AML-193 (cell line): ENCODE data around the gene FAM124B.
"Not testable (repeated sequence)": the region's sequence is repeated elsewhere in the genome, so short reads cannot be mapped to it uniquely, and the experiment has no call there.

Source experiments
- DNase-seq, 2 experiments: peaks; one replicate each; lab custom pipeline; 2025; lab: John Stamatoyannopoulos, UW

Gene FAM124B

DNA sequence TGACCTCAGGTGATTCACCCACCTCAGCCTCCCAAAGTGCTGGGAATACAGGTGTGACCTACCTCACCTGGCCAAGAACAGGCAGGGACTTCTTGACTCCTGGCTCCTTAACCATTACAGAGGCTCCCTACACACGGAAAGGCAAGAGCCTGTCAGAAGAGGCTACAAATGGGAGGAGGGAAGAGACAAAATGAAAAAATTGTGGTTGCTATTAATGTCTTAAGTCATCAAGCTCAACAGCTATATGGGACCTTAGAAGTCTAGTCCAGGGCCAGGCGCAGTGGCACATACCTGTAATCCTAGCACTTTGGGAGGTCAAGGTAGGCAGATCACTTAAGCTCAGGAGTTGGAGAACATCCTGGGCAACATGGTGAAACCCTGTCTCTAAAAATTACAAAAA, 11.5 kb upstream of the FAM124B start:
- no peak for DNase-seq

DNA sequence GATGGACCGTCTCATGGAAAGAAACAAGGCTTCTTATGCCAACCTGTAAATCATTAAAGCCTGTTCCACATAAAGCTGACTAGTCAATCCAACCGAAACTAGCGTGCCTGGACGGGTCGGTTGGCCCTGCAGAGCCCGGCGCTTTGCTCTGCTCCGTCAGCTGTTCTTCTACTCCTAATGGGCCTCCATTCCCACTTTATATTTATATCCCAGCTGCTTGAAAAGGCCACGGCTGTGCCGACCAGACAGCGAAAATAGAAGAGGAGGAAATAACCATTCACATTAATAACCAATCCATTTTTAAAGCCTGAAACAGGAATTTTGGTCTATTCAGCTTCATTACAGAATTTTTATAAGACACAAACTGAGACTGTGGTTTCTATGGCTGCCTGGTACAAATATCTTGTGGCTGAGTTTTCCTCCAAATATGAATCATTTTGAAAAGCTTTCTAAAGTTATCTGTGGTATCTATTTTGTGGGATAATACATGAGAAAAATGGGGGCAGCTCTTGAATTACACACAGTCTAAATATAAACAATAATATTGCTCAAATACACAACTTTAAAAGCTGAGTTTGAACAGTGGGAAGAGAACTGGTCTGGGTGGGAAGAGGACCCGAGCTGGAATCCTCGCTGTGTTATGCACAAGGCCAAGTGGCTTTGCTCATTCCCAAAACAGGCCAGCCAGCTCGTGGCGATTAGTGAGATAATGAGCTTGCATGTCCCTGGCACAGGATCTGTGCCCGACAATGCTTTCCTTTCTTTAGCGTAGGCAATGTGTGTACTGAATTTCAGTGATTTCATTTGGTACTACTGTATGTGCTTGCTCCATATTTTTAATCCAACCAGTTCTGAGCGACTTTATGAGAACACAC, 10.5 kb upstream of the FAM124B start:
- no peak for DNase-seq

DNA sequence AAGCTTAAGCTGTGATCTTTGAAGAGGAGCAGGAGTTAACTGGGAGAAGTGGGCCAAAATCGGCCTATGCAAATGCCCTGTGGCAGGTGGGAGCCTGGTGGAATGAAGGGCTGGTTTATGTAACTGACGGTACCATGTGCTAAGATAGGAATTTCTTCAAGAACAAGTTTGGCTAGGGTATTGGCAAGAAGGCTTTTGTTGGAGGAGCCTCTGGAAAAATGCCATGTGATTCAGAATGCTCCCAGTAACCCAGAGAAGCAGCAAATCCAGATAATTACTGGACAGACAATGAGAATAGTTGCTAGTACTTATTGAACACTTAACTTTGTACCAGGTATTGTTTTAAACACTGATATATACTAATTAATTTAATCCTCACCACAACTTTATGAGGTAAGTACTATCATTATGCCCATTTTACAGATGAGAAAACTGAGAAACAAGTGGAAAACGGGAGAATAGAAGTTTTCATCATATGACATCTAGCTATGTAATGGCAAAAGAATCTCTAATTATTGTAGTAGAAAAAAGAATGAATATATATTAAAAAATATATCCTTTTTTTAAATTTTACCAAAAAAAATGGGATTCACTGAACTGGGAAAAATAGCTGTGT, 9.1 kb upstream of the FAM124B start:
- no peak for DNase-seq

DNA sequence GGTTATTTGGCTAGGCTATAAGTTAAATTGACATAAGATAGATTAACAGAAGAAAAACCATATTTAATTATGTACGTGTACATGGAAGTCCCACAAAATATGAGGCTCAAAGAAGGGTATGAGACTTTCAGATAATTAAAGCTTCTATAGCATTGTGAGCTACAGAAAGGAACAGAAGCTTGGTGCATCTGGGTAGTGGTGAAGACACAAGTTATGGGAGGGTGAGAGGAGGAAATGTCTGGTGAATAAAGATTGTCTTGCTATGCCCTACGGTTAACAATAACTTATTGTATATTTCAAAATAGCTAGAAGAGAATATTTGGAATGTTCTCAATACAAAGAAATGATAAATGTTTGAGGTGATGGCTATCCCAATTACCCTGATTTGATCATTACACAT, 6.8 kb upstream of the FAM124B start:
- no peak for DNase-seq

DNA sequence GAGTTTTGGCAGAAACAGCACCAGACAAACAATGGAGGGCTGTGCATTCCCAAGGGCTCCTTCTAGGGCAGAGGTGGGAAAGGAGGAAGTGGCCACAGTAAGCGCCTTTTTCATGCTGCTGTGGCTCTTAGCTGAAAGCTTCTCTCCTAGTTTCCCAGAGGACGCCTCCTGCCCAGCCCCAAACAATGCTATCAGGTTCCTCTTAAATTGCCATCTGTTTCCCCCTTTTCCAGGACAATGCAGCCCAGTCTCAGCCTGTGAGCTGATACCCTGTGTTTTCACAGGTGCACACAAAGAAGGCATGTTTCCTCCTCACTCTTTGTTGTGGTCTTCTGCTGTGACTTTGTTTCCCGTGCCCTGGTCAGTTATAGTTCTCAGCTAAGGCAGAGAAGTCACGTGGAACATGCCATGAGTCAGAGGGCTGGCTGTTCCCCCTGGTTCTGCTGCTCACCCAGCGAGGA, 5.4 kb upstream of the FAM124B start:
- DNase-seq = no peak

DNA sequence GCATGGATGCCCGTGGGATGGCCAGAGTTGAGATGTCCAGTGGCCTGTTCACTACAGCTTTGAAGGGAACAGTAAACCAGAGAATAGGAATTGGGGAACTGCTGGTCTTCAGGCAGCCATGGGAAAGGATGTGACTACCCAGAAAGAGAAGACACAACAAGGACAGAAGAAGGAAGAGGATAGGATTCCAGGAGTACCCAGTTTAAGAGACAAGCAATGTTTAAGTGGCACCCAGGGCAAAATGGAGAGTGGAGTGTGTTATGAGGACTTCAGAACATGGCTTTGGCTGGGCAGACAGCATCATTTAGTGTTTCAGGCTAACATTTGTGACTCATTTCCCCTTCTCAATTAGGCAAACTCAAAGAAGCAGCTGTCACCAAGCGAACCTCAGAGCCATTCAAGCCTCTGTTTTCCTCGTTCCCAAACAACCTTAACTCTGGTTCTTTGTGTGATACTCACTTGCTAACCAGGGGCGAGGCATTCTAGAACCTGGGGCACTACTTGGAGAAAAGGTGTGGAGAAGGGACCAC, 4.0 kb upstream of the FAM124B start:
- peak; percentile 36 to 49 for DNase-seq

DNA sequence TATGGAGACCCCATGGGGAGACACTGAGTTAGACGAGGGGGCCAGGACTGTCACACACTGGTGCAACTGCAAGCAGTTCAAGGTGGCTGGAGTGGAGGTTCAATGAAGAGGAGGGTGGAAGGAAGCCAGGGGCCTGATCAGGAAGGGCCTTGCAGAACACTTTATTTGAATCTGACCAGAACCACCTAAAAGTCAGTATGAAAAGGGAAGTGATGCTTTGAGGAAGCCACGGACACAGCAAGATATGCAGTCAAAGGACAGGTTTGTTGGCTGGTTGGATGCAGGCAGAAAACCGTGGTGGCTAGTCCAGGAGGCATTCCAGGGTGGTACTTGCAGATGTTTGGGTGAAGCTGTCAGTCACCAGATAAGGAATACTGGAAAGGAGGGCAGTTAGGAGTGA, 3.5 kb upstream of the FAM124B start:
- peak; percentile 68 to 69 for DNase-seq

DNA sequence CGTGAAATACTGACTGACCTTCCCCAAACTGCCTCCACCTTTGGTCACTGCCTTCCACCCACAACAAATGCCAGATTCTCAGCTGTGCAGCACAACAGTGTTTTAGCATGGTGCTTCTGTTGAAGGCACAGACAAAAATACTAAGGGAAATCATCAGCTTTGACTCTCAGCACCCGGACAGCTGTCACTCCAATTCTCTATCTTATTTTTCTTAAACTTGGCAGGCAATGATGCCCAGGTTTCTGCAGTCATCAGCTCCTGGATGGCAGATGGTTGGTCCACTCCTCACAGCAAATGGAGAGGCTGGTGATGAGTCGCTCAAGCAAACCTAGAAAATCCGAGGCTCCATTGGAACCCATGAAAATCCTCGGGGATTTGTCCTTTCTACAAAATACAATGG, 2.9 kb upstream of the FAM124B start:
- DNase-seq = no peak

DNA sequence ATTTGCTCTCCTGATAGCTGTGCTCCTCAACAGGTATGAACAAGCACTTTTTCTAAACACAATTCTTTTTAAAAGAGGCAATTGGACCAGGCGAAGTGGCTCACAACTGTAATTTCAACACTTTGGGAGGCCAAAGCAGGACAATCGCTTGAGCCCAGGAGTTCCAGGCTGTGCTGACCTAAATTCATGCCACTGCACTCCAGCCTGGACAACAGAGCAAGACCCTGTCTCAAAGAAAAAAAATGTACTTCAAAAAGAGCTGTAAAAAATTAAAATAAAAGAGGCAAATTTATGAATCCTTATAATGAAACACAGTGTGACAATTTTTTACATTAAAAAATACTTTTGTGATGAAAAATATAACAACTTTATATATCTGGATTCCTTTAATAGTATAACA, 1.8 kb upstream of the FAM124B start:
- no peak for DNase-seq

DNA sequence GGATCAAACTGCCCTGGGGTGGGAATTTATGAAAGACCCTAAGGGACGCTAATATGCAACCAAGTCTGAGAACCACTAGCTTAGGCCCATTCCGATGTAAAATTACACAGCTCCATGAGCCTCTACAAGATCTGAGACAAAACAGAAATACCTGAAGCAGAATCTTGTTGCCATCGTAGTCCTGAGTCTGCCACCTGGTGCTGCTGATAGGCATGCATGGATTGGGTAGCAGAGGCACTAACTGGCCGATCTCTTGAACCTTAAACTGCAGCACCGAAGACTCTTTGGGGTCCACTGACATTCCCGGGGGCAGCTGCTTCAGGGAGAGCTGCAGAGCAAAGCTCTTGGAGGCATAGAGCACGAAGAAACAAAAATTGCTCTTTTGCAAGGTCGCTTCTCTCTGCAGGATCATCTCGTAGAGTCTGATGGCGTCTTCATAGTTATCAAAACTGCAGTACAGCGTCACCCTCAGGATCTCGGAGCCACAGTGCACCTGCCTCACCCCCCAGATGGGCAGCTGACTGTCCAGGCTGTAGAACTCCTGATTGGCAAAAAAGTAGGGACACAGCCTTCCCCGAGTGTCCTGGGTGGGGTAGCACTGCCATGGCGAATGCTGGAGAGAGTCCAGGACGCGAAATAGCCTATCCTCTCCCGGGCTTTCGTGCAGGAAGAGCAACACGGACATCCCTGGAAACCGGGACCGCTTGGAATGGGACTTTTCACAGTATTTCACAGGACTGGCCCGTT, 848 bp downstream of the FAM124B start:
- DNase-seq = peak; percentile 38 to 44

DNA sequence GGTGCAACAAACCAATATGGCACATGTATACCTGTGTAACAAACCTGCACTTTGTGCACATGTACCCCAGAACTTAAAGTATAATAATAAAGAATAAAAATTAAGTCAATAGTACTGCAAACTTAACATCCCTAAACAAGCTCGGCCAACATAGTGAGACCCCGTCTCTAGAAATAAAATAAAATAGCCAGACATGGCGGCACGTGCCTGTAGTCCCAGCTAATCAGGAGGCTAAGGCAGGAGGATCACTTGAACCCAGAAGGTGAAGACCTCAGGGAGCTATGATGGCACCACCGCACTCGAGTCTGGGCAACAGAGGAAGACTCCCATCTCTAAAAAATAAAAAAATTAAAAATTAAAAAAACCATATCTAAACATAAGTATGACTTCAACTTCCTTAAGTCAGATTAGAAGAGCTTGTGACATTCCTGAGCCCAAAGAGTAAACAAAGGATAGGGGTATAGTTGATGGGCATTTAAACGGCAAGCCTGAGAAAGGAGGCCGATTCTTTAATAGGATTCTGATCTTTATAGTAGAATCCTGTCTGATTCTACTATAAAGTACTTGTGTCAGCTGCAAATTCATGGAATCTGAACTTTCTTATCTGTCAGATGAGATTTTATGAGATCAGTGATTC, 1.6 kb downstream of the FAM124B start:
- no peak for DNase-seq

DNA sequence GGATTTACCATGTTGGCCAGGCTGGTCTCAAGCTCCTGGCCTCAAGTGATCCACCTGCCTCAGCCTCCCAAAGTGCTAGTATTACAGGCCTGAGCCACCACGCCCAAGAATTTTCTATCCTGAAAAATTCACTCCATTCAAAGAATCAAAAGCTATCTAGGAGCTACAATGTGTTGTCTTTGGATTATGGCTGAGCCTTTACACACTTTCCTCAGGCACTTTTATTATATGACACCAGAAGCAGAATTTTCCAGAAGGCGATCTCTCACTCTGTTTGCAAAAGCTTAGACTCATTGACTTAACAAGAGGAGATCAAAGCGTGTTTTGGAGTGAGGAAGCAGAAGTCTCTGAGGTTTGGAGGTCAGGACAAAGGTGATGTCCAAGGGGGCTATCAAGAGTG, 3.6 kb downstream of the FAM124B start:
- no peak for DNase-seq

DNA sequence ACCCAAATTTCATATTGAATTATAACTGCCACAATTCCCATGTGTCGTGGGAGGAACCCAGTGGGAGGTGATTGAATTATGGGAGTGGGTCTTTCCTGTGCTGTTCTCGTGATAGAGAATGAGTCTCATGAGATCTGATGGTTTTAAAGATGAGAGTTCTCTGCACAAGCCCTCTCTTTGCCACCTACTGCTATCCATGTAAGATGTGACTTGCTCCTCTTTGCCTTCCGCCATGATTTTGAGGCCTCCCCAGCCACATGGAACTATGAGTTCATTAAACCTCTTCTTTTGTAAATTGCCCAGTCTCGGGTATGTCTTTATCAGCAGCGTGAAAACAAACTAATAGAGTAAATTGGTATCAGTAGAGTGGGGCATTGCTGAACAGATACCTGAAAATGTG, 4.8 kb downstream of the FAM124B start:
- DNase-seq = not testable (repeated sequence)

DNA sequence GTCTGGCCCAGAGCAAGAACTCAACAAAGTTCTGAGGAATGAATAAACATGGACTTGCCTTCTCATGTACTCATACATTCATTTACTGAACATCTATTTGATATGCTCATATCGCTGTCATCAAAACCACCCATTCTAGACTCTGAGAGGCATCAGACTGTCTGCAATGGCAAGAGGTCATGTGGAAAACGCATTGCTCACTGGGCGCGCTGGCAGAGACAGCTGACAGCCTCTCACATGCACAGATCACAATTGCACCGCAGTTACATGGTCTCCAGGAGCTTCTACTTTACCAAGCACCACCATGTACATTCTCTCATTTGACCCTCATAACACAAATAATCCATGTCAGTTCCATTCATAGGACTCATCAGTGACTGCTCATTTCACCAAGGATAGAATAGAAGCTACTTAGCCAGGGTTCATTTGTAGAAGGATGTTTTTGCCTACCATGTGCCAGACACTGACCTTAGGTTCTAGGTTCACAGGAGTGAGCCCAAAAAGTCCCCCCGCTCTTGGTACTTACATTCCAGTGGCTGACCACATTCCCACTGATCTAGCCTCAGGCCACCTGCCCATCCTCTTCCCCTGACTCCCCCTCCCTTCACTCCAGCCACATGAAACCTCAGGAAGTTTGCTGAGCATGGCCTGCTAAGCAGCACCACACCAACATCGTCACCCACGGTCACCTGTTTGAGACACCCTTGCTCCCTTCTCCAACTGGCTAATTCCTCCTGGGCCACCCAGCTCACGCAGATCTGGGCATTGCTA, 6.1 kb downstream of the FAM124B start:
- DNase-seq = no peak

DNA sequence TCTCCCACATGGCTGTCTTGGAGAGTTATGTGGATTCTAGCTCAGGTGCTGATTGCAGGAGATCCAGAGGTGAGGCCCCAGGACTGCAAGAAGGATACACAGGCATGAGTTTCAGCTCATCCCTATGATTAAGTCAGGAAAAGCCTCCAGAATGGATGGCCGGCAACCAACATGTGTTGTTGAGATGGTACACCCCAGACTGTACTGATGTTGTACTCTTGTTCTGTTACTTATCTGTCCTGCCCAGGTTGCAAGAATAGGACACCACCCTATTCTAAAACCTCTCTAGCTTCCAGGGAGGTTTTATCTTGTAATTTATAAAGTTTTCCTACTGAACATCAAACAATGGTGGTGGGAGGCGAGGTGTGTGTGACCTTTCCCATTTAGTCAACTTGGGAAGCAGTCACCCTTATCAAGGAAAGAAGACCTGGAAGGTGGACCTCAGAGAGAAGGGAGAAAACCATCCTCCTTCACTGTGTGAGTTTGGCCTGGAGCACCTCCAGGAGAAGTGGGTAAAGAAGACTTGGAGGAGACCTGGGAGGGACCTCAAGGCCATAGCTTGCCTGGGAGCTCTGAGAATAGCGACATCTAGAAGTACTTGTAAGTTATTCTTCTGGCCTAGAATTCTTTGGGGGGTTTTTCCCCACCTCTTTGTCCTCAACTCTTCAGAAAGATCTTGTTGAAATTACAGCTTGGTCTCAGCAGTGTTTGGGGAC, 8.6 kb downstream of the FAM124B start:
- no peak for DNase-seq

DNA sequence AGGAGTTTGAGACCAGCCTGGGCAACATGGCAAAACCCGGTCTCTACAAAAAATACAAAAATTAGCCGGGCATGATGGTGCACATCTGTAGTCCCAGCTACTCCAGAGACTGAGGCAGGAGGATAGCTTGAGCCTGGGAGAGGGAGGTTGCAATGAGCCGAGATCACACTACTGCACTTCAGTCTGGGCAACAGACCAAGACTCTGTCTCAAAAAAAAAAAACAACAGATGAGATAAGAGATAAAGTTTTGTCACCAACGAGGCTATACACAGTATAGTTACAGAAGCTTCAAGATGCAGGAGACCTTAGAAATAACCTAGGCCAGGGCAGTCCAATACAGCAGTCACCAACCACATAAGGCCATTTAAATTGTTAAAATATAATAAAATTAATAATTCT, 9.4 kb downstream of the FAM124B start:
- no peak for DNase-seq

DNA sequence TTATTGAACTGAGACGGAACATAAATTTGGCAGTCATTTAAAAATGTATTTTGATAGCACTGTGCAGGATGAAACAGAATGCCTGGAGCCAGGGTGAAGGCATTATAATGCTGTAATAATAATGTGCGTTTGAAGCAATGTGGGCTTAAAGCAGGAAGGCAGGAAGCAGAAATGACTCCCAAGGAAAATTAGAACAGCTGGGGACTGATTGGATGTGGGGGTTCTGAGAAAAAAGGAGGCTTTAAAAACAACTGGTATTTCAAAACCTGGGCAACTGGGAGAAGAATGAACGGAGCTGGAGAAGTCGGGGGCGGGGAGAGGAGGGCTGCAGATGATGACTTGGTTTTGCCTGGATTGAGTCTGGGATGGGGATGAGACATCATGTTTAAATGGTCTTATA, 12.6 kb downstream of the FAM124B start:
- no peak for DNase-seq

DNA sequence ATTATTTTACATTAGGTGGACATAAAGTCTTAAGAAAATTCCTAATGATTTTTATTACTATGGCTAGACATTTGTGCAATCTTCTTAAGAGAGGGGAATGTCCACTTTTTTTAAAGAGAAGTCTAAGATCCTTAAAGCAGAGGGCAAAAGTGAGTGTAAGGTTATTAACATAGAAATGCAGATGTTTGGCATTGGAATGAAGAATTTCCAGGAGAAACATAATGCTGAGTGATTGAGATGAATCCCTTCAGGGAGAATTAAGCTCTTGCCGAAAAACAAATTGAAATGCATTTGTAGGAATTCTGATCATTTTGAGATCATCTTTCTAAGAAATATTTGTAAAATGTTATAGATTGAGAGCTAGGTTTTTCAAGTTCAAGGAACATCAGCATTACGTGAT, 15.0 kb downstream of the FAM124B start:
- no peak for DNase-seq

DNA sequence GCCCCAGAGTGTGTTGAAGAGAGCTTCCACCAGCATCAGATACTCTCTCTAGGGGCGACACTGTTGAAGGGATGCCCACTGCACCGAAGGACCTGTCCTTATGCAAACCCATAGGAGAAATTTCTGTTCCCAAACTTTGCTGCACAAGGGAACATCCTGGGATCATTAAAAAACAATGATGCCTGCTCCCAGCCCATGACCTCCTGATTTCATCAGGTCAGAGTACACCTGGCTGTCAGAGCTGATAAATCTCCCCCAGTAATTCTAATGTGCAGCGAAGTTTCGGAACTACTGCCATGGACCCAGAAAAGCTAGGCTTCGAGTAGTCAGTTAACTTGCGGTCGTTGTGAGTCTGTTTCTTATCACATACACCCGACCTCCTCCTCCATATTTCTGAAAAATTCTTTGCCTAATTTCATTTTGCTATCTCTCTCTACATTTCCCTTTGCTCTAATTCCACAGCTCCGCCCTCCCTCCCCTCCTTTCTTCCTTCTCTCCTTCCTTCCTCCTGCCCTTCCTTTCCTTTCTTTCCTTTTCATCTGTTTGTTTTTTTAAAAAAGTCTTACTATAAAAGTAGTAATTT, 18.8 kb downstream of the FAM124B start:
- DNase-seq = no peak

DNA sequence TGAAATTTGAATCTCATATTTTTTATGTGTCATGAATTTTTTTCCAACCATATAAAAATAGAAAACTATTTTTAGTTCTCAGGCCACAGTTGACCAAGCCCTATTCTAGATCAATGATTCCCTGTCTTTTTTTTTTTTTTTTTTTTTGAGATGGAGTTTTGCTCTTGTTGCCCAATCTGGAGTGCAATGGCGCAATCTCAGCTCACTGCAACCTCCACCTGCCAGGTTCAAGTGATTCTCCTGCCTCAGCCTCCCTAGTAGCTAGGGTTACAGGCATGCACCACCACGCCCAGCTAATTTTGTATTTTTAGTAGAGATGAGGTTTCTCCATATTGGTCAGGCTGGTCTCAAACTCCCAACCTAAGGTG, 19.6 kb downstream of the FAM124B start:
- DNase-seq = not testable (repeated sequence)
